Measurements from ENCODE around the gene CLTB. TPM values are rescaled to one million over a fixed set of nuclear protein-coding genes. Genes with fewer than 3 reads are reported as not detected.

CLTB gene
- total and polyA plus RNA-seq, 2 of the 13 experiments (the other 11 are each of a cell fraction or from before 2014, with no cell fraction given): 23.3 to 33.8 TPM

DNA sequence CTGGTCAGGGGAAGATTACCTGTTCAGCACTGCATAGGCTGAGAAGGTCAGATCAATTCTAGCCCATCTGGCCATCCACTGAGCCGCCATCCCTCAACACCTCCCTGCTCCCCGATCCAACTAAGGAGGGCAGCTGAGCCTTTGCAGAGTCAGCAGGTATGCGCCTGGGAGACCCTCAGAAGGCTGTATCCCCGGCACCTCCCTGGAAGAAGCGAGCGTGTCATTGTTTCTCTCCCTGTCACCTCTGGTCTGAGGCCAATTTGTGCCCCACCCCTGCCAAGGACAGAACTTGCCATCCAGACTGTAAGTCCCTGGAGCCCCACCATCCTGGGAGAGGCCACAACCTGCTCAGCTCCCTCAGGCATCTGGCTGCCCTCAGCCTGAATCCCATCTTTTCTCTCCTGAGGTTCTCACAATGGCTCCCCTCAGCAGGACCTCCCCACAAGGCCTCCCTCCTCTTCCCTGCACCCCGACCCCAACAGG lies 2.6 kb downstream of the CLTB start:
- TF ChIP-seq SPEN (CRISPR knock-in tag; IDR thresholded peaks at IDR 0.05; ENCODE audit: low read depth) (no peak), MAFK (conservative IDR thresholded peaks at IDR 0.05 in 1 of 2, IDR thresholded peaks at IDR 0.05 in 1 of 2; ENCODE audit: low read length in 2 of 2) (peak in 1 of 2 experiments; percentile 14; a peak in 1 of 4 replicates)
- in situ Hi-C loops (cut with HindIII; ENCODE audit: extremely low pct_ligation_motif_present, low pct_unique_long_range_greater_than_20kb) (loop anchor here (10.0 kb wide), 1 partner anchor 71 kb away; no protein-coding TSS in a partner anchor), intact Hi-C loops (cut with micrococcal nuclease; ENCODE audit: unreplicated experiment) (loop anchor here (10.0 kb wide), 1 partner anchor 71 kb away; no protein-coding TSS in a partner anchor)
- Histone ChIP-seq H3K27ac (ENCODE audit: extremely low read length, insufficient read depth, low read length) (no peak overlapping the region), H3K4me1 (ENCODE audit: insufficient read depth, low read length) (peaks cover 29% of the 10 kb centered on the region), H2AFZ (ENCODE audit: low read length) (no peak overlapping the region), H3K79me2 (ENCODE audit: insufficient read depth, low read length) (no peaks in the 10 kb centered on the region), H3K4me2 (ENCODE audit: low read depth, low read length) (no peak overlapping the region), H4K20me1 (ENCODE audit: insufficient read depth, low read length) (no peaks in the 10 kb centered on the region), H3K9ac (ENCODE audit: insufficient read depth, low read depth, low read length) (no peak overlapping the region), H3K4me3 (replicated peaks in 1 of 3; ENCODE audit: insufficient read depth in 1 of 3, low read depth in 2 of 3, low read length in 3 of 3) (no peak overlapping the region), H3K9me3 (ENCODE audit: low read length) (no peaks in the 10 kb centered on the region), H3K36me3 (replicated peaks in 1 of 2; ENCODE audit: control insufficient read depth in 1 of 2, insufficient read depth in 2 of 2, low read length in 2 of 2) (peaks cover 0 to 6% of the 10 kb centered on the region in 2 experiments; a peak in 1 of 5 replicates), H3K27me3 (ENCODE audit: control insufficient read depth in 1 of 2, insufficient read depth in 2 of 2, low read length in 2 of 2) (no peaks in the 10 kb centered on the region)
- 10% methylated on average over 1 of the region's 7 CpGs for WGBS (ENCODE audit: low lambda C conversion rate)
- ChIA-PET CTCF (ENCODE audit: low intra/inter-chr PET ratio, low total read pairs) (no interaction called here), POLR2A (no interaction called here)
- ATAC-seq: no peak
- no TSS peak for BruUV-seq (replicated peaks)
- FAIRE-seq: no peak
- no peak for DNase-seq (ENCODE audit: low spot score)

DNA sequence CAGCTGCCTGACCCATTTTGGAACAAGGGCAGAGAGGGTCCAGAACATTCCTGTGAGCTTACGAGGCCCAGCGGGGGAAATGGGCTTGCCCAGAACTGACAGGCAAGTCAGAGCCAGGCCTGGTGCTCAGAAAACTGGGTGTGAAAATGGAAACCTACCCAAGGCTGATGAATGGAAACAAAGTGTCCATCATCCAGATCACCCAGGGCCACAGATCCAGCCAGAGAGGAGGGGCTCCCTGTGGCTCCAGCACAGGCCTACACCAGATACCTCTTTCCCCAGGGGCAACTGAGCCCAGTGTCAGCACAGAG lies 3.1 kb downstream of the CLTB start:
- H3K36me3 ChIP-seq (replicated peaks in 1 of 2; ENCODE audit: control insufficient read depth in 1 of 2, insufficient read depth in 2 of 2, low read length in 2 of 2): peaks cover 0 to 6% of the 10 kb centered on the region in 2 experiments; a peak in 1 of 5 replicates
- no peak for ATAC-seq
- no peaks in the 10 kb centered on the region for H3K27me3 ChIP-seq (ENCODE audit: control insufficient read depth in 1 of 2, insufficient read depth in 2 of 2, low read length in 2 of 2)
- BruUV-seq (replicated peaks): no TSS peak
- intact Hi-C loops (cut with micrococcal nuclease; ENCODE audit: unreplicated experiment) (loop anchor here (10.0 kb wide), 1 partner anchor 72 kb away; no protein-coding TSS in a partner anchor), in situ Hi-C loops (cut with HindIII; ENCODE audit: extremely low pct_ligation_motif_present, low pct_unique_long_range_greater_than_20kb) (loop anchor here (10.0 kb wide), 1 partner anchor 72 kb away; no protein-coding TSS in a partner anchor)
- WGBS (ENCODE audit: low lambda C conversion rate): 100% methylated on average over 1 of the region's 2 CpGs
- CTCF ChIA-PET (ENCODE audit: low intra/inter-chr PET ratio, low total read pairs): no interaction called here
- H3K4me3 ChIP-seq (replicated peaks in 1 of 3; ENCODE audit: insufficient read depth in 1 of 3, low read depth in 2 of 3, low read length in 3 of 3): no peak overlapping the region
- H3K79me2 ChIP-seq (ENCODE audit: insufficient read depth, low read length): no peaks in the 10 kb centered on the region
- no peak overlapping the region for H3K9ac ChIP-seq (ENCODE audit: insufficient read depth, low read depth, low read length)
- H3K27ac ChIP-seq (ENCODE audit: extremely low read length, insufficient read depth, low read length): no peak overlapping the region
- peaks cover 23% of the 10 kb centered on the region for H3K4me1 ChIP-seq (ENCODE audit: insufficient read depth, low read length)
- no peak overlapping the region for H3K4me2 ChIP-seq (ENCODE audit: low read depth, low read length)
- POLR2A ChIA-PET: no interaction called here
- no peak for FAIRE-seq
- no peaks in the 10 kb centered on the region for H3K9me3 ChIP-seq (ENCODE audit: low read length)
- no peak for DNase-seq (ENCODE audit: low spot score)
- no peak overlapping the region for H2AFZ ChIP-seq (ENCODE audit: low read length)
- no peaks in the 10 kb centered on the region for H4K20me1 ChIP-seq (ENCODE audit: insufficient read depth, low read length)
- TF ChIP-seq TBX2 (CRISPR knock-in tag; IDR thresholded peaks at IDR 0.05; ENCODE audit: borderline replicate concordance) (no peak), NR2F2 (IDR thresholded peaks at IDR 0.05; ENCODE audit: borderline replicate concordance, low read depth) (no peak), GLMP (CRISPR knock-in tag; IDR thresholded peaks at IDR 0.05; ENCODE audit: borderline replicate concordance) (no peak), CHCHD3 (CRISPR knock-in tag; IDR thresholded peaks at IDR 0.05) (no peak), REL (CRISPR knock-in tag; conservative IDR thresholded peaks at IDR 0.05) (no peak), ZNF138 (CRISPR knock-in tag; IDR thresholded peaks at IDR 0.05; ENCODE audit: low read depth) (no peak)
- TF ChIP-seq, protein P1, sequence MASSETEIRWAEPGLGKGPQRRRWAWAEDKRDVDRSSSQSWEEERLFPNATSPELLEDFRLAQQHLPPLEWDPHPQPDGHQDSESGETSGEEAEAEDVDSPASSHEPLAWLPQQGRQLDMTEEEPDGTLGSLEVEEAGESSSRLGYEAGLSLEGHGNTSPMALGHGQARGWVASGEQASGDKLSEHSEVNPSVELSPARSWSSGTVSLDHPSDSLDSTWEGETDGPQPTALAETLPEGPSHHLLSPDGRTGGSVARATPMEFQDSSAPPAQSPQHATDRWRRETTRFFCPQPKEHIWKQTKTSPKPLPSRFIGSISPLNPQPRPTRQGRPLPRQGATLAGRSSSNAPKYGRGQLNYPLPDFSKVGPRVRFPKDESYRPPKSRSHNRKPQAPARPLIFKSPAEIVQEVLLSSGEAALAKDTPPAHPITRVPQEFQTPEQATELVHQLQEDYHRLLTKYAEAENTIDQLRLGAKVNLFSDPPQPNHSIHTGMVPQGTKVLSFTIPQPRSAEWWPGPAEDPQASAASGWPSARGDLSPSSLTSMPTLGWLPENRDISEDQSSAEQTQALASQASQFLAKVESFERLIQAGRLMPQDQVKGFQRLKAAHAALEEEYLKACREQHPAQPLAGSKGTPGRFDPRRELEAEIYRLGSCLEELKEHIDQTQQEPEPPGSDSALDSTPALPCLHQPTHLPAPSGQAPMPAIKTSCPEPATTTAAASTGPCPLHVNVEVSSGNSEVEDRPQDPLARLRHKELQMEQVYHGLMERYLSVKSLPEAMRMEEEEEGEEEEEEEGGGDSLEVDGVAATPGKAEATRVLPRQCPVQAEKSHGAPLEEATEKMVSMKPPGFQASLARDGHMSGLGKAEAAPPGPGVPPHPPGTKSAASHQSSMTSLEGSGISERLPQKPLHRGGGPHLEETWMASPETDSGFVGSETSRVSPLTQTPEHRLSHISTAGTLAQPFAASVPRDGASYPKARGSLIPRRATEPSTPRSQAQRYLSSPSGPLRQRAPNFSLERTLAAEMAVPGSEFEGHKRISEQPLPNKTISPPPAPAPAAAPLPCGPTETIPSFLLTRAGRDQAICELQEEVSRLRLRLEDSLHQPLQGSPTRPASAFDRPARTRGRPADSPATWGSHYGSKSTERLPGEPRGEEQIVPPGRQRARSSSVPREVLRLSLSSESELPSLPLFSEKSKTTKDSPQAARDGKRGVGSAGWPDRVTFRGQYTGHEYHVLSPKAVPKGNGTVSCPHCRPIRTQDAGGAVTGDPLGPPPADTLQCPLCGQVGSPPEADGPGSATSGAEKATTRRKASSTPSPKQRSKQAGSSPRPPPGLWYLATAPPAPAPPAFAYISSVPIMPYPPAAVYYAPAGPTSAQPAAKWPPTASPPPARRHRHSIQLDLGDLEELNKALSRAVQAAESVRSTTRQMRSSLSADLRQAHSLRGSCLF (CRISPR knock-in tag; IDR thresholded peaks at IDR 0.05; ENCODE audit: borderline replicate concordance): no peak
- TF ChIP-seq, protein P2, sequence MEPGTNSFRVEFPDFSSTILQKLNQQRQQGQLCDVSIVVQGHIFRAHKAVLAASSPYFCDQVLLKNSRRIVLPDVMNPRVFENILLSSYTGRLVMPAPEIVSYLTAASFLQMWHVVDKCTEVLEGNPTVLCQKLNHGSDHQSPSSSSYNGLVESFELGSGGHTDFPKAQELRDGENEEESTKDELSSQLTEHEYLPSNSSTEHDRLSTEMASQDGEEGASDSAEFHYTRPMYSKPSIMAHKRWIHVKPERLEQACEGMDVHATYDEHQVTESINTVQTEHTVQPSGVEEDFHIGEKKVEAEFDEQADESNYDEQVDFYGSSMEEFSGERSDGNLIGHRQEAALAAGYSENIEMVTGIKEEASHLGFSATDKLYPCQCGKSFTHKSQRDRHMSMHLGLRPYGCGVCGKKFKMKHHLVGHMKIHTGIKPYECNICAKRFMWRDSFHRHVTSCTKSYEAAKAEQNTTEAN (CRISPR knock-in tag; conservative IDR thresholded peaks at IDR 0.05): no peak

All from HepG2 (cell line).